ES-I3 (cell line): ENCODE data around the gene TBC1D4.

ENCODE experiments used
- H3K36me3 ChIP-seq: 2 replicates; pipeline ENCODE4 v1.6.1; 2013; ENCODE audit warnings: mild to moderate bottlenecking, low read length, control low read depth, moderate library complexity; ENCODE audit not compliant: insufficient read depth
- H3K4me1 ChIP-seq: 2 replicates; pipeline ENCODE4 v1.6.1; 2013; ENCODE audit warnings: mild to moderate bottlenecking, control low read depth, low read length; ENCODE audit not compliant: insufficient read depth
- H3K9ac ChIP-seq: 2 replicates; pipeline ENCODE4 v1.6.1; 2013; ENCODE audit warnings: low read depth, mild to moderate bottlenecking, low read length, moderate library complexity
- H3K9me3 ChIP-seq: 2 replicates; pipeline ENCODE4 v1.6.1; 2013; ENCODE audit warnings: mild to moderate bottlenecking, low read length, moderate library complexity; ENCODE audit not compliant: control insufficient read depth, insufficient read depth

Gene TBC1D4

GRCh38 chr13:75478659-75479058 is 3.3 kb downstream of the TBC1D4 start:
- H3K36me3 ChIP-seq = no peaks in the 10 kb centered on the region
- H3K9ac ChIP-seq = no peak overlapping the region
- peaks cover 9% of the 10 kb centered on the region; the same call in 1 of the 2 replicates for H3K4me1 ChIP-seq
- no peaks in the 10 kb centered on the region for H3K9me3 ChIP-seq

- H3K9me3 ChIP-seq = no peaks in the 10 kb centered on the region
- H3K4me1 ChIP-seq = peaks cover 9% of the 10 kb centered on the region; the same call in 1 of the 2 replicates
- H3K9ac ChIP-seq = no peak overlapping the region
- no peaks in the 10 kb centered on the region for H3K36me3 ChIP-seq
These were observed 7.0 kb downstream of the TBC1D4 start for GRCh38 chr13:75474956-75475355.

- H3K36me3 ChIP-seq = no peaks in the 10 kb centered on the region
- no peaks in the 10 kb centered on the region for H3K9me3 ChIP-seq
- H3K4me1 ChIP-seq = peaks cover 9% of the 10 kb centered on the region; the same call in 1 of the 2 replicates
- H3K9ac ChIP-seq = no peak overlapping the region
These were observed 8.5 kb downstream of the TBC1D4 start for GRCh38 chr13:75473468-75473867.

- Histone ChIP-seq H3K4me1 (no peaks in the 10 kb centered on the region), H3K9me3 (peaks cover 2% of the 10 kb centered on the region; the same call in 1 of the 2 replicates), H3K36me3 (no peaks in the 10 kb centered on the region), H3K9ac (no peak overlapping the region)
These were observed 11.3 kb downstream of the TBC1D4 start for GRCh38 chr13:75470676-75471075.

- Histone ChIP-seq H3K36me3 (no peaks in the 10 kb centered on the region), H3K9me3 (peaks cover 2% of the 10 kb centered on the region; the same call in 1 of the 2 replicates), H3K4me1 (no peaks in the 10 kb centered on the region)
These were observed 12.9 kb downstream of the TBC1D4 start for GRCh38 chr13:75469047-75469446.

GRCh38 chr13:75468602-75469001 is 13.4 kb downstream of the TBC1D4 start:
- H3K9me3 ChIP-seq = peaks cover 2% of the 10 kb centered on the region; the same call in 1 of the 2 replicates
- no peaks in the 10 kb centered on the region for H3K36me3 ChIP-seq
- no peaks in the 10 kb centered on the region for H3K4me1 ChIP-seq
- H3K9ac ChIP-seq = no peak overlapping the region

More at GRCh38 chr13:75469047-75469446, 12.9 kb downstream of the TBC1D4 start:
- H3K9ac ChIP-seq = no peak overlapping the region

- H3K9ac ChIP-seq = no peak overlapping the region
- peaks cover 2% of the 10 kb centered on the region; the same call in 1 of the 2 replicates for H3K9me3 ChIP-seq
- H3K36me3 ChIP-seq = no peaks in the 10 kb centered on the region
- H3K4me1 ChIP-seq = no peaks in the 10 kb centered on the region
These were observed 13.9 kb downstream of the TBC1D4 start for GRCh38 chr13:75468098-75468497.

- Histone ChIP-seq H3K9ac (no peak overlapping the region), H3K4me1 (no peaks in the 10 kb centered on the region), H3K36me3 (no peaks in the 10 kb centered on the region), H3K9me3 (peaks cover 2% of the 10 kb centered on the region; the same call in 1 of the 2 replicates)
These were observed 14.8 kb downstream of the TBC1D4 start for GRCh38 chr13:75467040-75467728.

- H3K9ac ChIP-seq = no peak overlapping the region
- H3K4me1 ChIP-seq = no peaks in the 10 kb centered on the region
- H3K9me3 ChIP-seq = peaks cover 2% of the 10 kb centered on the region; the same call in 1 of the 2 replicates
- H3K36me3 ChIP-seq = no peaks in the 10 kb centered on the region
These were observed 16.7 kb downstream of the TBC1D4 start for GRCh38 chr13:75465236-75465635.

GRCh38 chr13:75461314-75461713 is 20.7 kb downstream of the TBC1D4 start:
- H3K36me3 ChIP-seq = no peaks in the 10 kb centered on the region; the same call in 1 of the 2 replicates
- no peaks in the 10 kb centered on the region; the same call in 1 of the 2 replicates for H3K9me3 ChIP-seq
- no peak overlapping the region for H3K9ac ChIP-seq
- H3K4me1 ChIP-seq = peaks cover 6% of the 10 kb centered on the region; the same call in 1 of the 2 replicates

- Histone ChIP-seq H3K4me1 (peaks cover 6% of the 10 kb centered on the region; the same call in 1 of the 2 replicates), H3K36me3 (no peaks in the 10 kb centered on the region; the same call in 1 of the 2 replicates), H3K9me3 (no peaks in the 10 kb centered on the region; the same call in 1 of the 2 replicates), H3K9ac (no peak overlapping the region)
These were observed 21.3 kb downstream of the TBC1D4 start for GRCh38 chr13:75460644-75461043.

GRCh38 chr13:75458696-75459422 is 23.1 kb downstream of the TBC1D4 start:
- no peak overlapping the region for H3K9ac ChIP-seq
- H3K9me3 ChIP-seq = no peaks in the 10 kb centered on the region
- peaks cover 6% of the 10 kb centered on the region; the same call in 1 of the 2 replicates for H3K4me1 ChIP-seq
- H3K36me3 ChIP-seq = no peaks in the 10 kb centered on the region; the same call in 1 of the 2 replicates

- no peaks in the 10 kb centered on the region; the same call in 1 of the 2 replicates for H3K36me3 ChIP-seq
- peaks cover 6% of the 10 kb centered on the region; the same call in 1 of the 2 replicates for H3K4me1 ChIP-seq
- no peak overlapping the region for H3K9ac ChIP-seq
- H3K9me3 ChIP-seq = no peaks in the 10 kb centered on the region
These were observed 26.0 kb downstream of the TBC1D4 start for GRCh38 chr13:75455962-75456361.

GRCh38 chr13:75454497-75454896 is 27.5 kb downstream of the TBC1D4 start:
- Histone ChIP-seq H3K9me3 (no peaks in the 10 kb centered on the region), H3K36me3 (no peaks in the 10 kb centered on the region; the same call in 1 of the 2 replicates), H3K4me1 (peaks cover 6% of the 10 kb centered on the region; the same call in 1 of the 2 replicates), H3K9ac (no peak overlapping the region)
